Stimulated activated CD4-positive, alpha-beta T cell treated with anti-CD3 and anti-CD28 coated beads, Interleukin-15, amount 100 ng/mL, for 1 hour (primary cell): ENCODE measurements around the gene CYP4V2.
A peak's percentile ranks its signal among the peaks of the same experiment; 100 is the strongest.

ENCODE experiments used
- DNase-seq, 2 donors: peaks; one replicate each; pipeline ENCODE4 v3.0.0-alpha.2; 2020; ENCODE audit warnings: low read depth in 1 of 2, low spot score in 1 of 2

Gene CYP4V2

GRCh38 chr4:186188107-186188506 is 3.3 kb upstream of the CYP4V2 start:
- DNase-seq, result no peak

GRCh38 chr4:186189656-186190055 is 1.7 kb upstream of the CYP4V2 start:
- no peak for DNase-seq

- peak in 1 of 2 donors; percentile 14 for DNase-seq
Measured at GRCh38 chr4:186190581-186191199, 677 bp upstream of the CYP4V2 start.

- DNase-seq, result no peak
Measured at GRCh38 chr4:186192066-186192612, 772 bp downstream of the CYP4V2 start.

GRCh38 chr4:186193851-186194250 is 2.5 kb downstream of the CYP4V2 start:
- no peak for DNase-seq

- DNase-seq, result no peak
Measured at GRCh38 chr4:186196063-186196462, 4.7 kb downstream of the CYP4V2 start.

- DNase-seq, result no peak
Measured at GRCh38 chr4:186200516-186200915, 9.1 kb downstream of the CYP4V2 start.

- no peak for DNase-seq
Measured at GRCh38 chr4:186201010-186201409, 9.6 kb downstream of the CYP4V2 start.

GRCh38 chr4:186201535-186202230 is 10.3 kb downstream of the CYP4V2 start:
- peak; percentile 16 to 42 for DNase-seq

- DNase-seq, result no peak
Measured at GRCh38 chr4:186202490-186203140, 11.2 kb downstream of the CYP4V2 start.

GRCh38 chr4:186203406-186203805 is 12.0 kb downstream of the CYP4V2 start:
- DNase-seq, result no peak

- peak in 1 of 2 donors; percentile 51 for DNase-seq
Measured at GRCh38 chr4:186204103-186204559, 12.8 kb downstream of the CYP4V2 start.

- DNase-seq, result no peak
Measured at GRCh38 chr4:186204686-186205085, 13.3 kb downstream of the CYP4V2 start.

GRCh38 chr4:186205156-186205555 is 13.8 kb downstream of the CYP4V2 start:
- no peak for DNase-seq

GRCh38 chr4:186216465-186217024 is 25.2 kb downstream of the CYP4V2 start:
- no peak for DNase-seq

- DNase-seq, result no peak
Measured at GRCh38 chr4:186217733-186218293, 26.4 kb downstream of the CYP4V2 start.

- no peak for DNase-seq
Measured at GRCh38 chr4:186221624-186222023, 30.3 kb downstream of the CYP4V2 start.

- no peak for DNase-seq
Measured at GRCh38 chr4:186225848-186226247, 34.5 kb downstream of the CYP4V2 start.

GRCh38 chr4:186226521-186227189 is 35.3 kb downstream of the CYP4V2 start:
- no peak for DNase-seq

- no peak for DNase-seq
Measured at GRCh38 chr4:186227221-186227620, 35.9 kb downstream of the CYP4V2 start, which contains the start of gene KLKB1. KLKB1 (plus strand) TSS chr4:186227507; CDS start chr4:186228196, 689 bp downstream.
